ENCODE results near the gene CPTP.

The CPTP gene

GRCh38 chr1:1296070-1297061 is 28.2 kb upstream of the CPTP start:
- no peak for DNase-seq (ENCODE audit: low read depth, low spot score)
- in situ Hi-C loops (cut with HindIII; ENCODE audit: low sequenced_read_pairs), result no loop called here
- TF ChIP-seq CTCF (IDR thresholded peaks at IDR 0.05; ENCODE audit: low read depth, low read length), result no peak
- no peak overlapping the region for H3K4me3 ChIP-seq (ENCODE audit: low read depth, low read length)

DNA sequence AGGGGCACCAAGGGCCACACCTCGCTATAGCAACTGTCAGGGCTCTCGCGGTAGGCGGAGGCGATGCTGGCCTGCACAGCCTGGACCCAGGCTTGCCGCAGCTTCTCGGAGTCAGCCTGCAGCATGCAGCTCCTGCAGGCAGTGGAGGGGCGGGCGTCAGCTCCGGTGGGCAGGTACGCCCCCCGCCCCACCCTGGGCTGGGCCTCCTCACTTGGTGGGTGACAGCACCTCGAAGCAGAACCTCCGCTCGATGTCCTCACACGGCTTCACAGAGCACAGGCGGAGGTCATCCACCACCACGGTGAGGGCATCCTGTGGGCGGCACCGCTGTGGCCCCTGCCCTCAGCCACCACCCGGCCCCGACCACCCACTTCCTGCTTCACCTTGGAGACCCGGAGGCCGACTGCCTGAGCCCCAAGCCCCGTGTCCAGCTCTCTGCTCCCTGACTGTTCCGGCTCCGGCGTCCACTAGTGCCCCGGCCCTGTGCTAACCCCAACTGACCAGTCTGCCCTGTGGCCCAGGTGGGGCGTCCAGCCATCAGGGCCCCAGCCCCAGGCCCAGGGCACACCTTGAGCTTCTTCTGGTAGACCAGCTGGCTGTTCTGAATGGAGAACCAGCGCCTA is 26.7 kb upstream of the CPTP start:
- no peak for TF ChIP-seq CTCF (IDR thresholded peaks at IDR 0.05; ENCODE audit: low read depth, low read length)
- in situ Hi-C loops (cut with HindIII; ENCODE audit: low sequenced_read_pairs), result no loop called here
- H3K4me3 ChIP-seq (ENCODE audit: low read depth, low read length), result no peak overlapping the region
- no peak for DNase-seq (ENCODE audit: low read depth, low spot score)

DNA sequence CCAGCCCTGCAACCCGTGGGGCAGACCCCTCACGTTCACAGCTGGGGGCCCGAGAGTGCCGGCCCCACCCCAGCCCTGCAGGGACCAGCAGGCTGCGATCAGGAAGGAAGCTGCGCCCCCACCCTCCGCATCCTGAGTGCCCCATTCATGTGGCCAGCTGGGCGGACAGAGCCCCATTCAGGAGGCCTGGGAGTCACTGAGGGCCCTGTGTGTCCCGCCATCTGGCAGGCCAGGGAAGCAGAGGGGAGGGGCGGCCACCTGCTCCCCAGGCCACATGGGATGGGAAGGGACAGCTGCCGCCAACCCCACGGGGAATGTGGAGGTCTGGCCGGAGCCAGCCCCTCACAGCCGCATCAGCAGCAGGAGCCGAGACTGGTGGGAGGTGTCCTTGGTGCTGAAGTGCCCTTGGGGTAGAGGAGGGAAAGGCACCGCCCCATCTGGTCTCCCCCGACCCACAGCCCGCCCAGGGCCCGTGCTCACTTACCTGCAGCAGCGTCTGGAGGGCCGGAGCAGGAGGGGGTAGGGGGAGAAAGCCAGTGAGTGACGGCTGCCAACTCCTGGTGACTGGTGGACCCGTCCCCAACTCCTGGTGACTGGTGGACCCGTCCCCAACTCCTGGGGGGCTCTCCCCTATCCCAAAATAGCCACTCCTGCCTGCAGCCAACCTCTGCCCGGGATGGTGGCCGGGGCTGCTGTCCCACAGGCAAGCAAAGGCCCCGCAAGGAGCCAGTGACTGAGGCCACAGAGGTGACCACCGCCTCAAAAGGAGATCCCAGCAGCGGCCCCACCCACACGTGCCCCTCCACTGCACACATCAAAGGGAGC is 25.5 kb upstream of the CPTP start:
- TF ChIP-seq CTCF (IDR thresholded peaks at IDR 0.05; ENCODE audit: low read depth, low read length), result no peak
- in situ Hi-C loops (cut with HindIII; ENCODE audit: low sequenced_read_pairs), result no loop called here
- no peak overlapping the region for H3K4me3 ChIP-seq (ENCODE audit: low read depth, low read length)
- DNase-seq (ENCODE audit: low read depth, low spot score), result no peak

- in situ Hi-C loops (cut with HindIII; ENCODE audit: low sequenced_read_pairs), result no loop called here
- TF ChIP-seq CTCF (IDR thresholded peaks at IDR 0.05; ENCODE audit: low read depth, low read length), result peak; percentile 44
- DNase-seq (ENCODE audit: low read depth, low spot score), result no peak
- H3K4me3 ChIP-seq (ENCODE audit: low read depth, low read length), result no peak overlapping the region
Observed at GRCh38 chr1:1299686-1300351, 24.8 kb upstream of the CPTP start.

DNA sequence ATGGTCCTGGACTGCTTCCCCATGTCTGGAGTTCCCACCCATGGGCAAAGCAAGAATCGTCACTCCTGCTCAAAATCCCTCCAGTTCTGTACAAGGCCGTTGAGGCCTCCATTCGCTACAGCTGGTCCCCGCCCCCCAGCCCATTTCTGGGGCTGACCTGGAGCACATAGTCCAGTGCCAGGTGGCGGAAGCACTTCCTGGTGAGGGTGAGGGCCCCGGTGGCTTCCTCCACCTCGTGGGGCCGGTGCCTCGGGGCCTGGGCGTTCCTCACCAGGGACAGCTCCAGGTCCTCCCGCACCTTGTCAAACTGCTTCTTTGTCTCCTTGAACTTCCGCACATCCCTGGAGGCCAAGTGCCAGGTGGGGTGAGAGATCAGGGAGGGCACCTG is 24.3 kb upstream of the CPTP start:
- no peak for TF ChIP-seq CTCF (IDR thresholded peaks at IDR 0.05; ENCODE audit: low read depth, low read length)
- H3K4me3 ChIP-seq (ENCODE audit: low read depth, low read length), result no peak overlapping the region
- no peak for DNase-seq (ENCODE audit: low read depth, low spot score)
- in situ Hi-C loops (cut with HindIII; ENCODE audit: low sequenced_read_pairs), result no loop called here

DNA sequence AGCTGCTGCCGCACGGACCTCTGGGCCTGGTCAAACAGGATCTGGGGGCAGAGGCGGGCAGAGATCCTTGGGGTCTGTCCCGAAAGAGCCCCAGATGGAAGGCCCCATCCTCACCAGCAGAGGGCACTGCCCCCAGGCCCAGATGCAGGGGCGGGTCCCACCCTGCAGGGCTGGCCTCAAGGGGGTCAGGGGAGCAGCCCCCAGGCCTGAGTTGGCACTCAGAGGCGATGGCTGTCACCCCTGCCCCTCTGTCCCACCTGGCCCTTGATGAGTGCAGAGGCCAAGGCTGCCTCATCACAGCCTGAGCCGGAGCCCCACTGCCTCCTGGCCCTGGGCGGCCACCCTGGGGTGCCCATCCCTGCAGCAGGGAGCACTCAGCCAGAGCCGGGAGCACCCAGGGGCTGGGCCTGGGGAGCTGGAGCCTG is 22.6 kb upstream of the CPTP start:
- no peak for DNase-seq (ENCODE audit: low read depth, low spot score)
- no peak overlapping the region for H3K4me3 ChIP-seq (ENCODE audit: low read depth, low read length)
- in situ Hi-C loops (cut with HindIII; ENCODE audit: low sequenced_read_pairs), result no loop called here
- TF ChIP-seq CTCF (IDR thresholded peaks at IDR 0.05; ENCODE audit: low read depth, low read length), result peak; percentile 60
